DOHH2 (cell line): ENCODE data around the gene SLC12A8.

Source experiments
- H3F3A ChIP-seq: fragments of 200-600 bp; sonication (generic), shearing (Covaris generic); 2 replicates; pipeline ENCODE4 v1.6.0; 2016; ENCODE audit warnings: antibody characterized with exemption, mild to moderate bottlenecking; ENCODE audit not compliant: control insufficient read depth, insufficient read depth
- H3K27ac ChIP-seq: fragments of 200-600 bp; sonication (generic); 2 replicates; pipeline ENCODE4 v1.5.1; 2014; ENCODE audit warnings: low read depth, mild to moderate bottlenecking, low read length, moderate library complexity
- H3K27me3 ChIP-seq: fragments of 200-600 bp; sonication (generic); 2 replicates; pipeline ENCODE4 v1.6.1; 2014; ENCODE audit warnings: mild to moderate bottlenecking, low read length, mixed read lengths; ENCODE audit not compliant: control insufficient read depth
- H3K36me3 ChIP-seq: fragments of 200-600 bp; sonication (generic); 2 replicates; pipeline ENCODE4 v1.6.1; 2014; ENCODE audit warnings: mild to moderate bottlenecking, low read length, moderate library complexity, mixed read lengths; ENCODE audit not compliant: control insufficient read depth
- H3K4me1 ChIP-seq: fragments of 200-600 bp; sonication (generic); 2 replicates; pipeline ENCODE4 v1.6.1; 2014; ENCODE audit warnings: mild to moderate bottlenecking, low read length, mixed read lengths; ENCODE audit not compliant: control insufficient read depth
- H3K4me2 ChIP-seq: fragments of 200-600 bp; sonication (generic); 2 replicates; pipeline ENCODE4 v1.6.0; 2014; ENCODE audit warnings: mild to moderate bottlenecking, low read length, moderate library complexity
- H3K4me3 ChIP-seq: fragments of 200-600 bp; sonication (generic); 2 replicates; pipeline ENCODE4 v1.5.1; 2014; ENCODE audit warnings: mild to moderate bottlenecking, low read length, mixed read lengths
- H3K79me2 ChIP-seq: fragments of 200-600 bp; sonication (generic); 2 replicates; pipeline ENCODE4 v1.6.1; 2014; ENCODE audit warnings: mild to moderate bottlenecking, low read length, mixed read lengths; ENCODE audit not compliant: control insufficient read depth
- H3K9me2 ChIP-seq: fragments of 200-600 bp; sonication (generic); replicated peaks from 2 replicates; pipeline ENCODE4 v1.6.1; 2014; ENCODE audit warnings: mild to moderate bottlenecking, low read length, mixed read lengths; ENCODE audit not compliant: control insufficient read depth
- H3K9me3 ChIP-seq: fragments of 200-600 bp; sonication (generic); 2 replicates; pipeline ENCODE4 v1.6.1; 2014; ENCODE audit warnings: antibody characterized with exemption, low read length, mixed read lengths; ENCODE audit not compliant: control insufficient read depth, insufficient read depth
- H4K20me1 ChIP-seq: fragments of 200-600 bp; sonication (generic); 2 replicates; pipeline ENCODE4 v1.6.0; 2014; ENCODE audit warnings: low read depth, mild to moderate bottlenecking, antibody characterized with exemption, low read length, moderate library complexity; ENCODE audit not compliant: control insufficient read depth, insufficient read depth
- EZH2phosphoT487 ChIP-seq: fragments of 200-600 bp; sonication (generic); IDR thresholded peaks from 2 replicates; pipeline ENCODE4 v1.6.1; 2017; ENCODE audit warnings: borderline replicate concordance, mild to moderate bottlenecking, antibody characterized with exemption, low read length, moderate library complexity, mixed read lengths
- TF ChIP-seq, protein P1 (sequence below): fragments of 200-600 bp; sonication (generic); IDR thresholded peaks from one replicate; pipeline ENCODE4 v1.5.1; 2014; ENCODE audit warnings: antibody characterized with exemption, mild to moderate bottlenecking, low read depth, low read length; ENCODE audit not compliant: poor library complexity, severe bottlenecking

SLC12A8 gene

GRCh38 chr3:125117631-125118191 is 94.8 kb downstream of the SLC12A8 start:
- H4K20me1 ChIP-seq, result no peaks in the 10 kb centered on the region
- H3K9me3 ChIP-seq, result no peaks in the 10 kb centered on the region
- H3K27me3 ChIP-seq, result peaks cover 34% of the 10 kb centered on the region
- H3K4me3 ChIP-seq, result no peak overlapping the region
- H3K9me2 ChIP-seq, result no peaks in the 10 kb centered on the region
- no peaks in the 10 kb centered on the region; the same call in 1 of the 2 replicates for H3K4me1 ChIP-seq
- H3F3A ChIP-seq, result no peaks in the 10 kb centered on the region
- no peaks in the 10 kb centered on the region for H3K36me3 ChIP-seq
- no peaks in the 10 kb centered on the region for H3K79me2 ChIP-seq
- no peak overlapping the region for H3K4me2 ChIP-seq
- no peak for TF ChIP-seq EZH2phosphoT487
- TF ChIP-seq, protein P1, sequence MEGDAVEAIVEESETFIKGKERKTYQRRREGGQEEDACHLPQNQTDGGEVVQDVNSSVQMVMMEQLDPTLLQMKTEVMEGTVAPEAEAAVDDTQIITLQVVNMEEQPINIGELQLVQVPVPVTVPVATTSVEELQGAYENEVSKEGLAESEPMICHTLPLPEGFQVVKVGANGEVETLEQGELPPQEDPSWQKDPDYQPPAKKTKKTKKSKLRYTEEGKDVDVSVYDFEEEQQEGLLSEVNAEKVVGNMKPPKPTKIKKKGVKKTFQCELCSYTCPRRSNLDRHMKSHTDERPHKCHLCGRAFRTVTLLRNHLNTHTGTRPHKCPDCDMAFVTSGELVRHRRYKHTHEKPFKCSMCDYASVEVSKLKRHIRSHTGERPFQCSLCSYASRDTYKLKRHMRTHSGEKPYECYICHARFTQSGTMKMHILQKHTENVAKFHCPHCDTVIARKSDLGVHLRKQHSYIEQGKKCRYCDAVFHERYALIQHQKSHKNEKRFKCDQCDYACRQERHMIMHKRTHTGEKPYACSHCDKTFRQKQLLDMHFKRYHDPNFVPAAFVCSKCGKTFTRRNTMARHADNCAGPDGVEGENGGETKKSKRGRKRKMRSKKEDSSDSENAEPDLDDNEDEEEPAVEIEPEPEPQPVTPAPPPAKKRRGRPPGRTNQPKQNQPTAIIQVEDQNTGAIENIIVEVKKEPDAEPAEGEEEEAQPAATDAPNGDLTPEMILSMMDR, result no peak
- H3K27ac ChIP-seq, result no peak overlapping the region

DNA sequence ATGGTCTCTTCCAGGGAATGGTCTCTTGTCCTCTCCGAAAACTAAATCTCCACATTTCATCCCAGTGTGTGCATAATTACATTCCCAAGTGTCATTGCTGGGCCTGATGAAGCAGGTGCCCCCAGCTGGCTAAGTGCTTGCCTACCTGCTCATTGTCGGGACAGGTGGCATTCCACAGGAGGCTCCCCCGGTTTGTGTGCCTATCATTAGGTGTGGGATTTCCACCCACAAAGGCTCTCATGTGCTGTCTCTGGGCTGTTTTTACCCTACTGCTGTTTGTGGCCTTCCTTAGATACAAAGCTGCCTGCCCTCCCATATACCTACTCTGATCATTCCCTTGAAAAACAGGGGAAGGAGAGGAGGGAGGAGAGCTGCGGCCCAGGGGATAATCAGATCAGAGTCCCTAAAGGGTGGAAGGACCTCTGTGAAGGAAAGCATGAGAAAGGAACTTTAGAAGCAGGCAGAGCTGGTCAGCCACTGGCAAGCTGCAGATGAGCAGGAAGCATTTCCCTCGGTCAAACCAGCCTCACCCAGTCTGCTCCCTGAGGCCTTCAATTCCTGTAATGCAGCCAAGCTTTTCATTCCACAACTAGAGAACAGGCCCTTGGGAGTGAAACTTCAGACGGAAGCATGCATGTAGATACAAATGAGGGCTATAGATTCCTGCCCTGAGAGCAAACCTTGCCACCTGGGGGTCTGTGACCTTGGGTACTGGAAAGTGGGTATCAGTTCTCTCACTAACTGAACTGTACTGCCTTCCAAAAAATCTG is 96.1 kb downstream of the SLC12A8 start:
- Histone ChIP-seq H3K4me3 (no peak overlapping the region), H3F3A (no peaks in the 10 kb centered on the region), H3K9me3 (no peaks in the 10 kb centered on the region), H3K27me3 (peaks cover 25% of the 10 kb centered on the region), H3K4me1 (no peaks in the 10 kb centered on the region; the same call in 1 of the 2 replicates), H3K27ac (no peak overlapping the region), H3K79me2 (no peaks in the 10 kb centered on the region), H3K9me2 (no peaks in the 10 kb centered on the region), H4K20me1 (no peaks in the 10 kb centered on the region), H3K36me3 (no peaks in the 10 kb centered on the region), H3K4me2 (no peak overlapping the region)
- TF ChIP-seq, protein P1, result no peak
- no peak for TF ChIP-seq EZH2phosphoT487

DNA sequence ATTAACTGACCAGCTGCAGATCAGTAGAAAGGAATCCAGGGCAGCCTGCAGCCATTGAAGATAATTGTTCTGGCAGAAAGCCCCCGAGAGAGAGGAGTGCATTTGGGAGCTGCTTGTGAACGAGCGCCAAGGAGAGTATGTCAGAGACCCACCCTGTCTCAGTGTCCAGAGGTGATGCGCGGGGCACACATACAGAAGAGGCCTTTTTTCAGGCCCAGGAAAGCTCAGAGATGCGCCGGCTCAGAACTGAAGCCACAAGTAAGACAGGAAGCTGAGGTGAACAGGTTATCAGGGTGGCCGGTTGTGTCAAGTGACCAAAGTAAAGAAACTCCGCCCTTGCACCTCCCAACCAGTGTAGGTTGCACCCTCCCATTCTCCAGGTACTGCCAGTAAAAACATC is 96.9 kb downstream of the SLC12A8 start:
- TF ChIP-seq, protein P1, result no peak
- TF ChIP-seq EZH2phosphoT487, result no peak
- H3K79me2 ChIP-seq, result no peaks in the 10 kb centered on the region
- H3F3A ChIP-seq, result no peaks in the 10 kb centered on the region
- no peaks in the 10 kb centered on the region for H3K9me2 ChIP-seq
- H3K4me2 ChIP-seq, result no peak overlapping the region
- no peaks in the 10 kb centered on the region for H3K36me3 ChIP-seq
- no peak overlapping the region for H3K4me3 ChIP-seq
- H3K27me3 ChIP-seq, result peaks cover 16% of the 10 kb centered on the region
- H3K4me1 ChIP-seq, result no peaks in the 10 kb centered on the region
- no peaks in the 10 kb centered on the region for H3K9me3 ChIP-seq
- no peaks in the 10 kb centered on the region for H4K20me1 ChIP-seq
- no peak overlapping the region for H3K27ac ChIP-seq
